MM.1S (cell line): ENCODE measurements around the gene IHH.

Experiments used
- DNase-seq: peaks from one replicate; pipeline ENCODE4 v3.0.0-alpha.2; 2015
- H2AFZ ChIP-seq: fragments of 300-600 bp; sonication (generic); 2 replicates; pipeline ENCODE4 v1.6.0; 2016; ENCODE audit warnings: antibody characterized with exemption, low read length
- H3F3A ChIP-seq: fragments of 300-600 bp; sonication (generic); 2 replicates; pipeline ENCODE4 v1.6.1; 2016; ENCODE audit warnings: mild to moderate bottlenecking, antibody characterized with exemption, low read length, moderate library complexity, mixed read lengths; ENCODE audit not compliant: insufficient read depth
- H3K27ac ChIP-seq: fragments of 300-600 bp; sonication (generic); 2 replicates; pipeline ENCODE4 v1.5.1; 2016; ENCODE audit warnings: mild to moderate bottlenecking, low read length
- H3K27me3 ChIP-seq: fragments of 300-600 bp; sonication (generic); replicated peaks from 2 replicates; pipeline ENCODE4 v1.6.0; 2016; ENCODE audit warnings: low read length; ENCODE audit not compliant: insufficient read depth
- H3K36me3 ChIP-seq: fragments of 300-600 bp; sonication (generic); replicated peaks from 2 replicates; pipeline ENCODE4 v1.6.1; 2016; ENCODE audit warnings: mild to moderate bottlenecking, low read length, mixed read lengths; ENCODE audit not compliant: insufficient read depth
- H3K4me1 ChIP-seq: fragments of 300-600 bp; sonication (generic); 2 replicates; pipeline ENCODE4 v1.6.1; 2016; ENCODE audit warnings: low read length, mixed read lengths
- H3K4me2 ChIP-seq: fragments of 300-600 bp; sonication (generic); 2 replicates; pipeline ENCODE4 v1.6.0; 2016; ENCODE audit warnings: low read depth, low read length
- H3K4me3 ChIP-seq: fragments of 300-600 bp; sonication (generic); 2 replicates; pipeline ENCODE4 v1.5.1; 2016; ENCODE audit warnings: low read length, mixed read lengths
- H3K79me2 ChIP-seq: fragments of 300-600 bp; sonication (generic); 2 replicates; pipeline ENCODE4 v1.6.1; 2016; ENCODE audit warnings: mixed run types, low read length, mixed read lengths
- H3K9ac ChIP-seq: fragments of 300-600 bp; sonication (generic); 2 replicates; pipeline ENCODE4 v1.6.1; 2016; ENCODE audit warnings: low read length, mixed read lengths
- H3K9me2 ChIP-seq: fragments of 300-600 bp; sonication (generic); replicated peaks from 2 replicates; pipeline ENCODE4 v1.6.1; 2016; ENCODE audit warnings: mild to moderate bottlenecking, low read length, mixed read lengths; ENCODE audit not compliant: insufficient read depth
- H3K9me3 ChIP-seq: fragments of 300-600 bp; sonication (generic); replicated peaks from 2 replicates; pipeline ENCODE4 v1.6.1; 2016; ENCODE audit warnings: mild to moderate bottlenecking, low read length, mixed read lengths; ENCODE audit not compliant: insufficient read depth
- H4K20me1 ChIP-seq: fragments of 300-600 bp; sonication (generic); 2 replicates; pipeline ENCODE4 v1.6.1; 2016; ENCODE audit warnings: mild to moderate bottlenecking, low read length, moderate library complexity, mixed read lengths; ENCODE audit not compliant: insufficient read depth
- CTCF ChIP-seq: fragments of 300-600 bp; sonication (generic); IDR thresholded peaks from 2 replicates; pipeline ENCODE4 v1.5.1; 2016; ENCODE audit warnings: antibody characterized with exemption, low read length, mixed read lengths
- EZH2 ChIP-seq: fragments of 300-600 bp; sonication (generic); optimal IDR thresholded peaks from 2 replicates; pipeline ENCODE3; 2017; ENCODE audit warnings: low read depth, mild to moderate bottlenecking, antibody characterized with exemption, low read length, mixed read lengths
- EZH2phosphoT487 ChIP-seq: fragments of 300-600 bp; sonication (generic); IDR thresholded peaks from 2 replicates; pipeline ENCODE4 v1.6.1; 2018; ENCODE audit warnings: antibody characterized with exemption, low read length

The IHH gene

GRCh38 chr2:219016721-219017120 is 44.0 kb downstream of the IHH start:
- H3K9ac ChIP-seq: no peak overlapping the region
- no peaks in the 10 kb centered on the region for H3K79me2 ChIP-seq
- H3K9me3 ChIP-seq: no peaks in the 10 kb centered on the region
- no peaks in the 10 kb centered on the region for H3F3A ChIP-seq
- H3K4me2 ChIP-seq: no peak overlapping the region
- H3K27ac ChIP-seq: no peak overlapping the region
- no peaks in the 10 kb centered on the region for H3K4me1 ChIP-seq
- H3K9me2 ChIP-seq: no peaks in the 10 kb centered on the region
- H3K27me3 ChIP-seq: peaks cover 89% of the 10 kb centered on the region
- H3K4me3 ChIP-seq: no peak overlapping the region
- no peak overlapping the region for H2AFZ ChIP-seq
- no peaks in the 10 kb centered on the region for H4K20me1 ChIP-seq
- H3K36me3 ChIP-seq: no peaks in the 10 kb centered on the region
- peak; percentile 5 for DNase-seq
- TF ChIP-seq EZH2: no peak
- no peak for TF ChIP-seq EZH2phosphoT487
- TF ChIP-seq CTCF: no peak

GRCh38 chr2:219010873-219011272 is 49.8 kb downstream of the IHH start:
- DNase-seq: no peak
- Histone ChIP-seq H4K20me1 (no peaks in the 10 kb centered on the region), H3K79me2 (no peaks in the 10 kb centered on the region), H3K4me3 (no peak overlapping the region), H3K9me2 (no peaks in the 10 kb centered on the region), H3F3A (no peaks in the 10 kb centered on the region), H3K4me2 (no peak overlapping the region), H3K27ac (no peak overlapping the region), H3K4me1 (no peaks in the 10 kb centered on the region), H3K9me3 (no peaks in the 10 kb centered on the region), H3K9ac (no peak overlapping the region), H2AFZ (no peak overlapping the region), H3K27me3 (peaks cover 59% of the 10 kb centered on the region), H3K36me3 (no peaks in the 10 kb centered on the region)
- TF ChIP-seq EZH2phosphoT487 (no peak), CTCF (no peak), EZH2 (no peak)

GRCh38 chr2:219010162-219010756 is 50.5 kb downstream of the IHH start:
- TF ChIP-seq CTCF (peak; percentile 67), EZH2 (no peak), EZH2phosphoT487 (no peak)
- DNase-seq: peak; percentile 39
- H3F3A ChIP-seq: no peaks in the 10 kb centered on the region
- no peak overlapping the region for H3K27ac ChIP-seq
- no peaks in the 10 kb centered on the region for H3K9me2 ChIP-seq
- peaks cover 61% of the 10 kb centered on the region for H3K27me3 ChIP-seq
- H3K9ac ChIP-seq: no peak overlapping the region
- H3K4me3 ChIP-seq: no peak overlapping the region
- no peak overlapping the region for H2AFZ ChIP-seq
- no peak overlapping the region for H3K4me2 ChIP-seq
- no peaks in the 10 kb centered on the region for H4K20me1 ChIP-seq
- no peaks in the 10 kb centered on the region for H3K9me3 ChIP-seq
- no peaks in the 10 kb centered on the region for H3K4me1 ChIP-seq
- H3K36me3 ChIP-seq: no peaks in the 10 kb centered on the region
- no peaks in the 10 kb centered on the region for H3K79me2 ChIP-seq
